ENCODE results near the gene COL9A2. TPM values are rescaled to one million over a fixed set of nuclear protein-coding genes. Genes with fewer than 3 reads are reported as not detected.

Gene COL9A2
- total RNA-seq, 1 donor from 2014 or later = 4.5 TPM

DNA sequence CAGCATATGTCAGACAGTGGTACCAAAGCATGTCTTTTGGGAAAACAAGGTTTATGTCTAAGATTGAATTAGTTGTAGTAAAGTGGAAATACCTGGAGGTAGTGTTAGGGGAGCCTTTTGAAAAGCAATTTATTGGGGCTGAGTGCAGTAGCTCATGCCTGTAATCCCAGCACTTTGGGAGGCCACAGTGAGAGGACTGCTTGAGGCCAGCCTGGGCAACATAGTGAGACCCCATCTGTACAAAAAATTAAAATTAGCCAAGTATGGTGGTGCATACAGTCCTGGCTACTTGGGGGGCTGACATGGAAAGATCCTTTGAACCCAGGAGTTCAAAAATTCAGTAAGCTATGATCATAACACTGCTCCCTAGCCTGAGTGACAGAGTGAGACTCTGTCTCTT lies 51.8 kb downstream of the COL9A2 start:
- no peak overlapping the region for H3K4me3 ChIP-seq

GRCh38 chr1:40264354-40264781 lies 52.7 kb downstream of the COL9A2 start:
- Histone ChIP-seq H3K9me3 (no peaks in the 10 kb centered on the region), H3K4me3 (peak overlapping the region in 1 of 2 donors; percentile 28), H3K36me3 (peaks cover 21 to 33% of the 10 kb centered on the region in 2 donors), H3K27ac (peak overlapping the region; percentile 81 to 89), H3K4me1 (peaks cover 6 to 68% of the 10 kb centered on the region in 2 donors), H3K27me3 (no peaks in the 10 kb centered on the region)
- peak in 1 of 2 donors; percentile 66 for DNase-seq (ENCODE audit: low spot score in 2 of 2)
- TF ChIP-seq, protein P1, sequence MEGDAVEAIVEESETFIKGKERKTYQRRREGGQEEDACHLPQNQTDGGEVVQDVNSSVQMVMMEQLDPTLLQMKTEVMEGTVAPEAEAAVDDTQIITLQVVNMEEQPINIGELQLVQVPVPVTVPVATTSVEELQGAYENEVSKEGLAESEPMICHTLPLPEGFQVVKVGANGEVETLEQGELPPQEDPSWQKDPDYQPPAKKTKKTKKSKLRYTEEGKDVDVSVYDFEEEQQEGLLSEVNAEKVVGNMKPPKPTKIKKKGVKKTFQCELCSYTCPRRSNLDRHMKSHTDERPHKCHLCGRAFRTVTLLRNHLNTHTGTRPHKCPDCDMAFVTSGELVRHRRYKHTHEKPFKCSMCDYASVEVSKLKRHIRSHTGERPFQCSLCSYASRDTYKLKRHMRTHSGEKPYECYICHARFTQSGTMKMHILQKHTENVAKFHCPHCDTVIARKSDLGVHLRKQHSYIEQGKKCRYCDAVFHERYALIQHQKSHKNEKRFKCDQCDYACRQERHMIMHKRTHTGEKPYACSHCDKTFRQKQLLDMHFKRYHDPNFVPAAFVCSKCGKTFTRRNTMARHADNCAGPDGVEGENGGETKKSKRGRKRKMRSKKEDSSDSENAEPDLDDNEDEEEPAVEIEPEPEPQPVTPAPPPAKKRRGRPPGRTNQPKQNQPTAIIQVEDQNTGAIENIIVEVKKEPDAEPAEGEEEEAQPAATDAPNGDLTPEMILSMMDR (IDR thresholded peaks at IDR 0.05) = no peak
- intact Hi-C loops (cut with DNase I) = loop anchor here (2.0 kb wide), 1 partner anchor 224 kb away; the partner anchor contains the start of gene CAP1

More for the DNA sequence above, 51.8 kb downstream of the COL9A2 start:
- intact Hi-C loops (cut with DNase I) = loop anchor here (2.0 to 5.0 kb wide), 2 partner anchors 224 to 427 kb away; partner anchors contain the start of genes CAP1 and NFYC
- TF ChIP-seq, protein P1 (IDR thresholded peaks at IDR 0.05) = no peak
- H3K36me3 ChIP-seq = peaks cover 26 to 43% of the 10 kb centered on the region in 2 donors
- H3K4me1 ChIP-seq = peaks cover 4 to 63% of the 10 kb centered on the region in 2 donors
- DNase-seq (ENCODE audit: low spot score in 2 of 2) = no peak
- no peaks in the 10 kb centered on the region for H3K9me3 ChIP-seq
- H3K27me3 ChIP-seq = no peaks in the 10 kb centered on the region
- H3K27ac ChIP-seq = peak overlapping the region; percentile 81 to 89

- Histone ChIP-seq H3K9me3 (no peaks in the 10 kb centered on the region), H3K27ac (peak overlapping the region; percentile 90 to 98), H3K4me1 (peaks cover 8 to 39% of the 10 kb centered on the region in 2 donors), H3K36me3 (peaks cover 11 to 22% of the 10 kb centered on the region in 2 donors), H3K4me3 (peak overlapping the region; percentile 84), H3K27me3 (no peaks in the 10 kb centered on the region)
- TF ChIP-seq, protein P1 (IDR thresholded peaks at IDR 0.05) = no peak
- no peak for DNase-seq (ENCODE audit: low spot score in 2 of 2)
- intact Hi-C loops (cut with DNase I) = loop anchor here (2.0 kb wide), 1 partner anchor 114 kb away; the partner anchor contains the start of gene SMAP2
These were observed 58.7 kb downstream of the COL9A2 start for GRCh38 chr1:40258445-40258769.

DNA sequence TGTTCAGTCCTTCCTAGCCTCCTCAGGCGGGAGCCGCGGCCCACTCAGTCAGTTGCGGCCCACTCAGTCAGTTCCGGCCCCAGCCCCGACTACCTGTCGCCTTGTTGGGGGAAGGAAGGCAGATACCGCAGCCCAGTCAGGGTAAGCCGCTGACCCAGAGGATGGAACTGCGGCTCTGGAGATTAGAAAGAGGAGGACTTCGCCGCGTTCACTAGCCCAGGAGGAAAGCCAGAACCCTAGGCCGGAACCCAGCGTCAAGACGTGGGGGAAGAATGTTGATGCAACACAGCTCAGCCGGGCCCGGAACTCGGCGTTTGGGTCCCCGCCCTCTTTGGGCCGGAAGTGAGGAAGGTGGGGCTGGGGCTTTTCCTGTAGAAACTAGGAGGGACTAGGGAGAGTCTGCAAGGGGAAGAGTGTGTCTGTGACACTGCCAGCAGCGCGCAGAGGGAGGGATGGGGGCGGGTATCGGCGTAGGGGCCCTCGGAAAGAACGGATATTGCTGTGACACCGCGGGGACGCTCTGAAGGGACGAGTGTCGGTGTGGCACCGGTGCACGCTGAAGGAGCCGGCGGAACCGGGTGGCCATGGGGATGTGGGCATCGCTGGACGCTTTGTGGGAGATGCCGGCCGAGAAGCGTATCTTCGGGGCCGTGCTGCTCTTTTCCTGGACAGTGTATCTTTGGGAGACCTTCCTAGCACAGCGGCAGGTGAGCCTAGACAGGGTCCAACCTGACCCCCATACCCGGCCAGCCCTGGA lies 59.2 kb downstream of the COL9A2 start, which contains the start of gene ZMPSTE24:
TSS of gene ZMPSTE24 (plus strand) at position 549 of the 757 bp plus-strand sequence. CDS start at position 585, 36 bp downstream.
- no peaks in the 10 kb centered on the region for H3K9me3 ChIP-seq
- H3K27ac ChIP-seq = peak within 1 kb of the TSS; percentile 90 to 98
- H3K27me3 ChIP-seq = no peaks in the 10 kb centered on the region
- H3K4me1 ChIP-seq = peaks cover 8 to 34% of the 10 kb centered on the region in 2 donors
- DNase-seq (ENCODE audit: low spot score in 2 of 2) = peak; percentile 88 to 98
- intact Hi-C loops (cut with DNase I) = loop anchor here (1.0 to 2.0 kb wide), 3 partner anchors 57 to 115 kb away; partner anchors contain the start of genes RLF and SMAP2
- H3K36me3 ChIP-seq = peaks cover 11 to 22% of the 10 kb centered on the region in 2 donors
- peak within 1 kb of the TSS; percentile 84 for H3K4me3 ChIP-seq
- TF ChIP-seq, protein P1 (IDR thresholded peaks at IDR 0.05) = no peak

DNA sequence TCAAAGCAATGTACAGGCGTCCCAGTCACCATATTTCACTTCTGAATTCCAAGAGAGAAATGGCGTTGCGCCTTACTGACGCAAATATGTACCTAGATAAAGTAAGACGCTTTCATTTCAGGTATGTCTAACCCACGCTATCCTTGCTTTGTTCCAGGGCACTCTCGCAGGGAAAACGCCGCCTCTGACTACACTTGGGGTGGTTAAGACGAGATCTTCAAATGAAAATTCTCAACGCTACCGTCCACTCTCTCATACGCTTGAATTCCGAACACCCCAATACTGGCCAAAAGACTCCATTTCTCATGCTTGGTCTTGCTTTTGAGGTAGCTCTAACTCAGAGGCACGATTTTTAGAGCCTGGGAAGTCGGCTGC lies 59.8 kb downstream of the COL9A2 start:
- Histone ChIP-seq H3K27ac (peak overlapping the region; percentile 90 to 98), H3K9me3 (no peaks in the 10 kb centered on the region), H3K27me3 (no peaks in the 10 kb centered on the region), H3K4me3 (peak overlapping the region; percentile 84), H3K36me3 (peaks cover 11 to 19% of the 10 kb centered on the region in 2 donors), H3K4me1 (peaks cover 8 to 31% of the 10 kb centered on the region in 2 donors)
- TF ChIP-seq, protein P1 (IDR thresholded peaks at IDR 0.05) = no peak
- DNase-seq (ENCODE audit: low spot score in 2 of 2) = no peak
- intact Hi-C loops (cut with DNase I) = loop anchor here (1.0 to 2.0 kb wide), 2 partner anchors 58 to 96 kb away; partner anchors contain the start of gene RLF

All from ascending aorta (tissue), 2 donors.